SK-N-SH treated with all-trans-retinoic acid at 6 μM for 48 hours (cell line): ENCODE results near the gene REN.

ENCODE experiments used
- ATAC-seq: fragments of 200-7000 bp; cut with Tn5 transposase; 3 replicates; pipeline ENCODE4 v1.9.1; 2020; ENCODE audit warnings: mild to moderate bottlenecking, moderate library complexity
- ARNTL ChIP-seq: fragments of 450-650 bp; formaldehyde crosslinking; IDR thresholded peaks from 2 replicates; pipeline ENCODE4 v1.5.0; 2020; ENCODE audit warnings: low read depth, mild to moderate bottlenecking, moderate library complexity, borderline replicate concordance
- BACH2 ChIP-seq: fragments of 250-450 bp; sonication (Bioruptor Pico); IDR thresholded peaks from 2 replicates; pipeline ENCODE4 v1.9.0; 2021; ENCODE audit warnings: mild to moderate bottlenecking, borderline replicate concordance
- CSDC2 ChIP-seq: fragments of 250-450 bp; sonication (Bioruptor Pico); IDR thresholded peaks from 2 replicates; pipeline ENCODE4 v1.5.0; 2020; ENCODE audit warnings: mild to moderate bottlenecking, moderate library complexity
- ESRRG ChIP-seq: fragments of 250-450 bp; sonication (Bioruptor Pico); IDR thresholded peaks from 2 replicates; pipeline ENCODE4 v1.6.1; 2021; ENCODE audit warnings: mild to moderate bottlenecking
- ISL1 ChIP-seq: fragments of 250-450 bp; sonication (Bioruptor Pico); IDR thresholded peaks from 2 replicates; pipeline ENCODE4 v2.1.2; 2022; ENCODE audit warnings: mild to moderate bottlenecking, moderate library complexity
- PPARA ChIP-seq: fragments of 250-450 bp; sonication (Bioruptor Pico); IDR thresholded peaks from 2 replicates; pipeline ENCODE4 v1.5.0; 2020; ENCODE audit warnings: mild to moderate bottlenecking, borderline replicate concordance
- RARB ChIP-seq: fragments of 250-450 bp; sonication (Bioruptor Pico); IDR thresholded peaks from 2 replicates; pipeline ENCODE4 v1.8.0; 2021; ENCODE audit warnings: mild to moderate bottlenecking, moderate library complexity
- SNAI2 ChIP-seq: fragments of 250-450 bp; sonication (Bioruptor Pico); IDR thresholded peaks from 2 replicates; pipeline ENCODE4 v1.5.0; 2020; ENCODE audit warnings: mild to moderate bottlenecking, moderate library complexity
- TOX ChIP-seq: fragments of 250-450 bp; sonication (Bioruptor Pico); IDR thresholded peaks from 2 replicates; pipeline ENCODE4 v1.8.0; 2021; ENCODE audit warnings: mild to moderate bottlenecking, moderate library complexity, borderline replicate concordance
- ZFP3 ChIP-seq: fragments of 250-450 bp; sonication (Bioruptor Pico); IDR thresholded peaks from 2 replicates; pipeline ENCODE4 v1.5.0; 2020; ENCODE audit warnings: mild to moderate bottlenecking, moderate library complexity
- ZFP30 ChIP-seq: fragments of 450-650 bp; formaldehyde crosslinking; IDR thresholded peaks from 2 replicates; pipeline ENCODE4 v1.5.0; 2022; ENCODE audit warnings: mild to moderate bottlenecking, moderate library complexity
- ZNF565 ChIP-seq: fragments of 450-650 bp; formaldehyde crosslinking; conservative IDR thresholded peaks from 2 replicates; pipeline ENCODE4 v1.5.0; 2020; ENCODE audit warnings: low read depth, mild to moderate bottlenecking, moderate library complexity
- ZNF70 ChIP-seq: fragments of 450-650 bp; formaldehyde crosslinking; IDR thresholded peaks from 2 replicates; pipeline ENCODE4 v1.5.0; 2020; ENCODE audit warnings: mild to moderate bottlenecking, moderate library complexity
- ZNF8 ChIP-seq: fragments of 450-650 bp; formaldehyde crosslinking; IDR thresholded peaks from 2 replicates; pipeline ENCODE4 v1.5.0; 2020; ENCODE audit warnings: mild to moderate bottlenecking, moderate library complexity
- TF ChIP-seq, protein P1 (sequence below): fragments of 250-450 bp; sonication (Bioruptor Pico); IDR thresholded peaks from 2 replicates; pipeline ENCODE4 v1.5.0; 2020; ENCODE audit warnings: mild to moderate bottlenecking, moderate library complexity
- TF ChIP-seq, protein P2 (sequence below): fragments of 250-450 bp; sonication (Bioruptor Pico); IDR thresholded peaks from 2 replicates; pipeline ENCODE4 v1.8.0; 2020; ENCODE audit warnings: mild to moderate bottlenecking, moderate library complexity, borderline replicate concordance
- TF ChIP-seq, protein P3 (sequence below): fragments of 250-450 bp; sonication (Bioruptor Pico); IDR thresholded peaks from 2 replicates; pipeline ENCODE4 v1.5.1; 2021; ENCODE audit warnings: mild to moderate bottlenecking, moderate library complexity
- TF ChIP-seq, protein P4 (sequence below): fragments of 250-450 bp; sonication (Bioruptor Pico); IDR thresholded peaks from 2 replicates; pipeline ENCODE4 v1.5.1; 2020; ENCODE audit warnings: low read depth, mild to moderate bottlenecking, moderate library complexity

Gene REN

DNA sequence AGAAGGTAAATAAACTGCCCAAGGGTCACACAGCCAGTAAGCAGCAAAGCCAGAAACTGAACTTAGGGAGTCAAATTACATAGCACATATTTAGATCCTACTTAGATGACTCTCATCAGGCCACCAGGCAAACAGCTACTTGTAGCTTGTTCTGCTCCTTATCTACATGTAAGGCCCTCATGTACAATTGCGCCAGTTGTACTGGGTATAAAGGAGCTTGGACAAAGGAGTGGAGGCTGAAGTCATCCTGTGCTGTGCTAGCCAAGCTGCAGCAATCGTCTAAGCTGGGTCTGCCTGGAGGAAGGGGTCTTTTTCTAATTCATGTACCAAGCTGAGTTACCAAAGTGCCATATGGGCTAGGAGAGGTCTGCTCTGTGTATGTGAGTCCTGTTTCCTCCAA, 27.0 kb downstream of the REN start:
- TF ChIP-seq RARB (no peak), BACH2 (CRISPR knock-in tag) (no peak), ZFP30 (CRISPR knock-in tag) (no peak), PPARA (CRISPR knock-in tag) (no peak)
- TF ChIP-seq, protein P1, sequence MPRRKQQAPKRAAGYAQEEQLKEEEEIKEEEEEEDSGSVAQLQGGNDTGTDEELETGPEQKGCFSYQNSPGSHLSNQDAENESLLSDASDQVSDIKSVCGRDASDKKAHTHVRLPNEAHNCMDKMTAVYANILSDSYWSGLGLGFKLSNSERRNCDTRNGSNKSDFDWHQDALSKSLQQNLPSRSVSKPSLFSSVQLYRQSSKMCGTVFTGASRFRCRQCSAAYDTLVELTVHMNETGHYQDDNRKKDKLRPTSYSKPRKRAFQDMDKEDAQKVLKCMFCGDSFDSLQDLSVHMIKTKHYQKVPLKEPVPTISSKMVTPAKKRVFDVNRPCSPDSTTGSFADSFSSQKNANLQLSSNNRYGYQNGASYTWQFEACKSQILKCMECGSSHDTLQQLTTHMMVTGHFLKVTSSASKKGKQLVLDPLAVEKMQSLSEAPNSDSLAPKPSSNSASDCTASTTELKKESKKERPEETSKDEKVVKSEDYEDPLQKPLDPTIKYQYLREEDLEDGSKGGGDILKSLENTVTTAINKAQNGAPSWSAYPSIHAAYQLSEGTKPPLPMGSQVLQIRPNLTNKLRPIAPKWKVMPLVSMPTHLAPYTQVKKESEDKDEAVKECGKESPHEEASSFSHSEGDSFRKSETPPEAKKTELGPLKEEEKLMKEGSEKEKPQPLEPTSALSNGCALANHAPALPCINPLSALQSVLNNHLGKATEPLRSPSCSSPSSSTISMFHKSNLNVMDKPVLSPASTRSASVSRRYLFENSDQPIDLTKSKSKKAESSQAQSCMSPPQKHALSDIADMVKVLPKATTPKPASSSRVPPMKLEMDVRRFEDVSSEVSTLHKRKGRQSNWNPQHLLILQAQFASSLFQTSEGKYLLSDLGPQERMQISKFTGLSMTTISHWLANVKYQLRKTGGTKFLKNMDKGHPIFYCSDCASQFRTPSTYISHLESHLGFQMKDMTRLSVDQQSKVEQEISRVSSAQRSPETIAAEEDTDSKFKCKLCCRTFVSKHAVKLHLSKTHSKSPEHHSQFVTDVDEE (CRISPR knock-in tag): no peak
- ATAC-seq: no peak

DNA sequence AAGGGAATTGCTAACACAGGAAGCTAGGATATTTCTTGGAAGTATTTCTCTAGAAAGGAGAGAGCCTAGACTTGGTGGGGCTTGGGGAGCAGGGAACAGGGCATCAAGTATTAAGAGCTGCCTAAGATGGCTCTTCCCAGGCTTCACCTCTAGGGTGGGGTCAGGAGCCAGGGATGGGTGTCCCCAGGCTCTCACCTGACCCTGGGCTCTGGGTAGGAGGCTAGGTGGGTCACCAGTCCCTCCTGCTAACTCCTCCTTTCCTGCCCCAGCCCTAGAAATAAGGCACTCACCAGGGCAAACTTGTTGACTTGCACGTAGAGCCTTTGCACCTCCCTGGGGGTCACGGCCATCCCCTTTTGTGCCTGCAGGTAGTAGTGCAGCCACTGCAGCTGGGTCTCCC, 29.3 kb downstream of the REN start:
- ATAC-seq: no peak
- TF ChIP-seq SNAI2 (CRISPR knock-in tag) (no peak), TOX (CRISPR knock-in tag) (no peak), ISL1 (CRISPR knock-in tag) (no peak), ZFP30 (CRISPR knock-in tag) (no peak), ESRRG (CRISPR knock-in tag) (no peak), PPARA (CRISPR knock-in tag) (no peak), ZNF8 (CRISPR knock-in tag) (no peak), ZFP3 (CRISPR knock-in tag) (no peak)
- TF ChIP-seq, protein P1 (CRISPR knock-in tag): no peak
- TF ChIP-seq, all 23 proteins: peak for 0

DNA sequence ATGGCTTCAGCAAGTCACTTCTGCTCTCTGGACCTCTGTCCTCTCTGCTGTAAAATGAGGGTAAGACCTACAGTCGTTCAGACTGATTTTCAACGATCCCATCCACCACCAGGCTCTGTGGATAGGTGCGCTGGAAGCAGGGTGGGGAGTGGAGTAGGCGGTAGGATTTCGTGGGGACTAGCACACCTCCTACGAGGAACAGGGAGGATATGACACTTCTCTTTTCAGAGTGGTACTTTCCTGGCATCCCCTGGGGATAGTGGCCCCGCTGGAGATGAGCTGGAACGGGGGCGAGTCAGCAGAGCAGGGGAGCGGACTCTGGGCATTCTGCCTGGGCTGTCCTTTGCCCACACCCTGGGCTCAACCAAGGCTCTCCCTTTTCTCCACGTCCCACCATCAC, 32.0 kb downstream of the REN start:
- TF ChIP-seq, protein P2, sequence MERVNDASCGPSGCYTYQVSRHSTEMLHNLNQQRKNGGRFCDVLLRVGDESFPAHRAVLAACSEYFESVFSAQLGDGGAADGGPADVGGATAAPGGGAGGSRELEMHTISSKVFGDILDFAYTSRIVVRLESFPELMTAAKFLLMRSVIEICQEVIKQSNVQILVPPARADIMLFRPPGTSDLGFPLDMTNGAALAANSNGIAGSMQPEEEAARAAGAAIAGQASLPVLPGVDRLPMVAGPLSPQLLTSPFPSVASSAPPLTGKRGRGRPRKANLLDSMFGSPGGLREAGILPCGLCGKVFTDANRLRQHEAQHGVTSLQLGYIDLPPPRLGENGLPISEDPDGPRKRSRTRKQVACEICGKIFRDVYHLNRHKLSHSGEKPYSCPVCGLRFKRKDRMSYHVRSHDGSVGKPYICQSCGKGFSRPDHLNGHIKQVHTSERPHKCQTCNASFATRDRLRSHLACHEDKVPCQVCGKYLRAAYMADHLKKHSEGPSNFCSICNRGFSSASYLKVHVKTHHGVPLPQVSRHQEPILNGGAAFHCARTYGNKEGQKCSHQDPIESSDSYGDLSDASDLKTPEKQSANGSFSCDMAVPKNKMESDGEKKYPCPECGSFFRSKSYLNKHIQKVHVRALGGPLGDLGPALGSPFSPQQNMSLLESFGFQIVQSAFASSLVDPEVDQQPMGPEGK (CRISPR knock-in tag): no peak
- no peak for TF ChIP-seq ZFP3 (CRISPR knock-in tag)
- no peak for TF ChIP-seq ZNF565 (CRISPR knock-in tag)
- no peak for TF ChIP-seq ZNF8 (CRISPR knock-in tag)

DNA sequence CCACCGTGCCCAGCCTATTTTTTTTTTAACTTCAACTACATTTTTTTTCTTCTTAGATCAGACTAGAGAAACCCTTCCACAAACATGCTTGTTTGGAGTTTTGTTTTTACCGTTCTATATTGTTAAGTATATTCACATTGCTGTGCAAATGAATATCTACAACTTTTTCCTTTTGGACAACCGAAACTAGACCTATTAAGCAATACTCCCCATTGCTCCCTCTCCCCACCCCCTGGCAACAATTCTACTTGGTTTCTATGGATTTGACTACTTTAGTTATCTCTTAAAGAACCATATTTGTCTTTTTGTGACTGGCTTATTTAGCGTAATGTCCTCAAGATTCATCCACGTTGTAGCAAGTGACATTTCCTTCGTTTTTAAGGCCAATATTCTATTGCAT, 33.4 kb downstream of the REN start:
- ATAC-seq: no peak
- TF ChIP-seq TOX (CRISPR knock-in tag): no peak
- no peak for TF ChIP-seq CSDC2
- TF ChIP-seq ZNF70: no peak
- no peak for TF ChIP-seq ZFP3 (CRISPR knock-in tag)
- no peak for TF ChIP-seq ZFP30 (CRISPR knock-in tag)
- TF ChIP-seq BACH2 (CRISPR knock-in tag): no peak
- TF ChIP-seq, protein P1 (CRISPR knock-in tag): no peak
- TF ChIP-seq, protein P3, sequence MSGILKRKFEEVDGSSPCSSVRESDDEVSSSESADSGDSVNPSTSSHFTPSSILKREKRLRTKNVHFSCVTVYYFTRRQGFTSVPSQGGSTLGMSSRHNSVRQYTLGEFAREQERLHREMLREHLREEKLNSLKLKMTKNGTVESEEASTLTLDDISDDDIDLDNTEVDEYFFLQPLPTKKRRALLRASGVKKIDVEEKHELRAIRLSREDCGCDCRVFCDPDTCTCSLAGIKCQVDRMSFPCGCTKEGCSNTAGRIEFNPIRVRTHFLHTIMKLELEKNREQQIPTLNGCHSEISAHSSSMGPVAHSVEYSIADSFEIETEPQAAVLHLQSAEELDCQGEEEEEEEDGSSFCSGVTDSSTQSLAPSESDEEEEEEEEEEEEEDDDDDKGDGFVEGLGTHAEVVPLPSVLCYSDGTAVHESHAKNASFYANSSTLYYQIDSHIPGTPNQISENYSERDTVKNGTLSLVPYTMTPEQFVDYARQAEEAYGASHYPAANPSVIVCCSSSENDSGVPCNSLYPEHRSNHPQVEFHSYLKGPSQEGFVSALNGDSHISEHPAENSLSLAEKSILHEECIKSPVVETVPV: no peak
- TF ChIP-seq, protein P4, sequence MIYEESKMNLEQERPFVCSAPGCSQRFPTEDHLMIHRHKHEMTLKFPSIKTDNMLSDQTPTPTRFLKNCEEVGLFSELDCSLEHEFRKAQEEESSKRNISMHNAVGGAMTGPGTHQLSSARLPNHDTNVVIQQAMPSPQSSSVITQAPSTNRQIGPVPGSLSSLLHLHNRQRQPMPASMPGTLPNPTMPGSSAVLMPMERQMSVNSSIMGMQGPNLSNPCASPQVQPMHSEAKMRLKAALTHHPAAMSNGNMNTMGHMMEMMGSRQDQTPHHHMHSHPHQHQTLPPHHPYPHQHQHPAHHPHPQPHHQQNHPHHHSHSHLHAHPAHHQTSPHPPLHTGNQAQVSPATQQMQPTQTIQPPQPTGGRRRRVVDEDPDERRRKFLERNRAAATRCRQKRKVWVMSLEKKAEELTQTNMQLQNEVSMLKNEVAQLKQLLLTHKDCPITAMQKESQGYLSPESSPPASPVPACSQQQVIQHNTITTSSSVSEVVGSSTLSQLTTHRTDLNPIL (CRISPR knock-in tag): no peak
- TF ChIP-seq ZNF8 (CRISPR knock-in tag): no peak
- TF ChIP-seq, protein P2 (CRISPR knock-in tag): no peak
- TF ChIP-seq PPARA (CRISPR knock-in tag): no peak
- TF ChIP-seq ARNTL: no peak
- TF ChIP-seq RARB: no peak
- no peak for TF ChIP-seq ZNF565 (CRISPR knock-in tag)
- TF ChIP-seq ISL1 (CRISPR knock-in tag): no peak

More for the DNA sequence above, 32.0 kb downstream of the REN start:
- ATAC-seq: no peak
